GM12892 (cell line): ENCODE measurements around the gene NOL4L.

Source experiments
- POLR2A ChIP-seq: IDR thresholded peaks from 2 replicates; pipeline ENCODE4 v1.6.1; 2011; ENCODE audit warnings: low read depth, low read length, control low read depth
- POLR2AphosphoS5 ChIP-seq: IDR thresholded peaks from 2 replicates; pipeline ENCODE4 v1.6.1; 2011; ENCODE audit warnings: low read depth, low read length, control low read depth
- TAF1 ChIP-seq: IDR thresholded peaks from 2 replicates; pipeline ENCODE4 v1.6.1; 2011; ENCODE audit warnings: low read depth, mild to moderate bottlenecking, control low read depth, low read length, borderline replicate concordance

DNA sequence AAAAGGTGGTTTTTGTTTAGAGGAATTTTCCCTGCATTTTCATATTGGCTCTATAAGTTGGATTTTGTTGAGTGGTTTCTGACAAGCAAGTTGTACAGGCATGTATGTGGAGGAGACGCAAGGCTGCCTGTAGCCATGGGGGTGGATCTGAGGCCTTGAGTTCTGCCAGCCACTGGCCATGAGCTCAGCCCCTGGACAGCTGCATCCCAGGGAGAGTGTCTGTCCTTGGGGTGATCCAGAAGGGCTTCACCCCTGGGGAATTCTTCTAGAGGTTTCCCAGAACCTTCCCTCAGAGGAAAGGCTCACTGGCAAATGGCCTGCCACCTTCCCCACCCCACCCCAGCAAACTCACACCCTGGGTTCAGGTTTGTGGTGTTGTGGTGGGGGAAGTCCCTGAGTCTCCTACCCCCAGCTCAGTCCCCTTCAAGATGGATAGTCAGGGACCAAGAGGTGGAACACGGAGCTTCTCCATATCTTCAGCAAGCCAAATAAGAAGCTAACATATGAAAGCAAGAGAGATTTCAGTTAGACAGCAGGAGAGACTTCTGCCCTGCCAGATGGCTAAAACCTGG is 11.6 kb upstream of the NOL4L start:
- TF ChIP-seq POLR2A (no peak), POLR2AphosphoS5 (no peak), TAF1 (no peak)
